ENCODE results near the gene NEUROG2. TPM values are rescaled to one million over a fixed set of nuclear protein-coding genes. Genes with fewer than 3 reads are reported as not detected.

Gene NEUROG2
- total RNA-seq, 3 donors from 2014 or later, result not detected

DNA sequence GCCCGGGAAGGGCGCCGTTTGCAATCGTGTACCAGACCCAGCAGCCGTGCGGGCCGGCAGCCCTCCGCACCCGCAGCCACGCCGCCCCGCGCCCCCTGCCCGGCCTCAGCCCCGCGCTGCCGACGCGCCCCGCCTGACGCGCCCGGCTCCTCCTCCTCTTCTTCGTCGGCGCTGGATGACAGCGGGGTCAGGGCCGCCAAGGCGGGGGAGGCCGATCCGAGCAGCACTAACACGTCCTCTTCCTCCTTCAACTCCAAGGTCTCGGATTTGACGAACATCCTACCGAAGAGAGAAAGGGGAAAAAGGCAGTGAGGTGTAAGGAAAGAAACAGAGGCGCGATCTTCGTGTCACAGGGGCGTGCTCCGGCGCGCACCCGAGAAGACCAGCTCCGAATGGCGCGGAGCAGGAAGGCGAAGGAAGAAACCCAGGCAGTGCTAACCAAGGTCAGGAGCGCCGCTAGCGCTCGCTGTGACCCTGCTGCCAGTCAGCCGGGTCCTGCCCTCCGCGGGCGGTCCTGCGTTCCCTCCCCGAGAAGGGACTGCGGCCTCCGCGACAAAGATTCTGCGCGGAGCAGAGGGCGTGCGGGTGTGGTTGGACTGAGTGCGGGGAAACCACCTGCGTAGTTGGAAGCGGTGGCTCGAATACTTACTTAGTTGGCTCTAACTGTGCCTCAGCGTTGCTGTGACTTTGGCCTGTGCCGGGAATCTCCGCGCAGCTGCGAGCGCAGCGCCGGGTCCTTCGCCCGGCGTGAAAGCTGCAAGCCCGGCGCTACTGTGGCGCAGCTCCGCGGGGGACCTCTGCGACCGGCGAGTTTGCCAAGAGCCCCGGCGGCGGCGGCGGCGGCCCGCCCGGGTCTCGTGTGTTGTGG, 548 bp downstream of the NEUROG2 start:
- intact Hi-C loops (cut with DNase I, micrococcal nuclease), result no loop called here
- peak in 1 of 3 donors; percentile 40 for DNase-seq
- Histone ChIP-seq H3K4me1 (ENCODE audit: low read depth) (peaks cover 26% of the 10 kb centered on the region), H3K4me3 (no peak overlapping the region), H3K9me3 (no peaks in the 10 kb centered on the region), H3K36me3 (ENCODE audit: low read depth) (no peaks in the 10 kb centered on the region)
- TF ChIP-seq, protein P1, sequence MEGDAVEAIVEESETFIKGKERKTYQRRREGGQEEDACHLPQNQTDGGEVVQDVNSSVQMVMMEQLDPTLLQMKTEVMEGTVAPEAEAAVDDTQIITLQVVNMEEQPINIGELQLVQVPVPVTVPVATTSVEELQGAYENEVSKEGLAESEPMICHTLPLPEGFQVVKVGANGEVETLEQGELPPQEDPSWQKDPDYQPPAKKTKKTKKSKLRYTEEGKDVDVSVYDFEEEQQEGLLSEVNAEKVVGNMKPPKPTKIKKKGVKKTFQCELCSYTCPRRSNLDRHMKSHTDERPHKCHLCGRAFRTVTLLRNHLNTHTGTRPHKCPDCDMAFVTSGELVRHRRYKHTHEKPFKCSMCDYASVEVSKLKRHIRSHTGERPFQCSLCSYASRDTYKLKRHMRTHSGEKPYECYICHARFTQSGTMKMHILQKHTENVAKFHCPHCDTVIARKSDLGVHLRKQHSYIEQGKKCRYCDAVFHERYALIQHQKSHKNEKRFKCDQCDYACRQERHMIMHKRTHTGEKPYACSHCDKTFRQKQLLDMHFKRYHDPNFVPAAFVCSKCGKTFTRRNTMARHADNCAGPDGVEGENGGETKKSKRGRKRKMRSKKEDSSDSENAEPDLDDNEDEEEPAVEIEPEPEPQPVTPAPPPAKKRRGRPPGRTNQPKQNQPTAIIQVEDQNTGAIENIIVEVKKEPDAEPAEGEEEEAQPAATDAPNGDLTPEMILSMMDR (IDR thresholded peaks at IDR 0.05), result no peak
- ATAC-seq, result peak; percentile 73

DNA sequence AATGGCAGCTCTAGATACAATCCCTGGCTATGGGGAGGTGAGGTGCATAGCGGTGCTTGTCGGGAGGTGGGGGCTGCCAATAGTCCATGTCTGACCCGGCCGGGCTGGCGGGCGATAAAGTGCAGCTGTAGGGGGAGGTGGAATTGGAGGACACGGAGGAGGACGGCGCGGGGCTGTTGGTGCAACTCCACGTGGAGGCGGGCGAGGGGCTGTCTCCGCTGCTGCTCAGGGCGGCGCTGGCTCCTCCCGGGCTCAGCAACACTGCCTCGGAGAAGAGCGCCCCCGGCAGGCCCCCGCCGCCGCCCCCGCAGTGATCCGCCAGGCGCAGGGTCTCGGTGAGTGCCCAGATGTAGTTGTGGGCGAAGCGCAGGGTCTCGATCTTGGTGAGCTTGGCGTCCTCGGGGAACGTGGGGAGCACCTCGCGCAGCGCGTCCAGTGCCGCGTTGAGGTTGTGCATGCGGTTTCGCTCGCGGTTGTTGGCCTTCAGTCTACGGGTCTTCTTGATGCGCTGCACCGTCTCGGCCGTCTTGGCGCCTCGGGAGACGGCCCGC, 1.3 kb downstream of the NEUROG2 start:
- DNase-seq, result no peak
- H3K4me3 ChIP-seq, result no peak overlapping the region
- peaks cover 30% of the 10 kb centered on the region for H3K4me1 ChIP-seq (ENCODE audit: low read depth)
- TF ChIP-seq, protein P1 (IDR thresholded peaks at IDR 0.05), result no peak
- intact Hi-C loops (cut with DNase I, micrococcal nuclease), result no loop called here
- peak; percentile 19 for ATAC-seq
- no peaks in the 10 kb centered on the region for H3K36me3 ChIP-seq (ENCODE audit: low read depth)
- no peaks in the 10 kb centered on the region for H3K9me3 ChIP-seq

DNA sequence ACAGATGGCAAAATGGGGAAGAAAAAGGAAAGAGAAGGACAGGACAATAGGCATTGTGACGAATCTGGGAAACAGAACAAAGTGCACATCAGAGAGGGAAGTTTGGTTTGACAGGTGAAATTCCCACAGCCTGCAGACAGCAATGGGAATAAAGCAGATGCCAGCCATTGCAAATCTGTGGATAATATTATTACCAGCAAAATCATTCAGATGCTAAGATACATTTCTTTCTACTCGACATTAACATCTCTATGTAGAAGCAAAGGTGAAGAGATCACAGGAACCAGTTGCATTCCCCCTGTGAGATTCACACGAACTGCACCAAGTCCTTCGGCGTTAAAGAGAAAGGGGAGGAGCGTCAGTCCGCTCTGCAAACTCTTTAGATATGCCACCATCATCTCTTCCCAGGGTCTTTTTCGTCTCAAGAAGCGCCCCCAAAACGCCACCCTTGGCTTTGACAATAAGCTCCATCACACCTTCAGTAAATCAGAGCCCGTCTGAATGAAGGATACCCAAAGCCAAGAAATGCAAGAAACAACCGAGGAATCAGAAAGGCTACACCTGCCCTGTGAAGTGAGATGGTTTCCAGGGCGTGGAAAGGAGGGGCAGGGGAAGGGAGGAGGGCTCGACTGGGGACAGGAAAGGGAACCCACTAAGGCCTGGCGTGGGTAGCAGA, 1.9 kb downstream of the NEUROG2 start:
- Histone ChIP-seq H3K4me1 (ENCODE audit: low read depth) (peaks cover 30% of the 10 kb centered on the region), H3K9me3 (no peaks in the 10 kb centered on the region), H3K4me3 (no peak overlapping the region), H3K36me3 (ENCODE audit: low read depth) (no peaks in the 10 kb centered on the region)
- no peak for DNase-seq
- intact Hi-C loops (cut with DNase I, micrococcal nuclease), result no loop called here
- no peak for ATAC-seq
- TF ChIP-seq, protein P1 (IDR thresholded peaks at IDR 0.05), result no peak

DNA sequence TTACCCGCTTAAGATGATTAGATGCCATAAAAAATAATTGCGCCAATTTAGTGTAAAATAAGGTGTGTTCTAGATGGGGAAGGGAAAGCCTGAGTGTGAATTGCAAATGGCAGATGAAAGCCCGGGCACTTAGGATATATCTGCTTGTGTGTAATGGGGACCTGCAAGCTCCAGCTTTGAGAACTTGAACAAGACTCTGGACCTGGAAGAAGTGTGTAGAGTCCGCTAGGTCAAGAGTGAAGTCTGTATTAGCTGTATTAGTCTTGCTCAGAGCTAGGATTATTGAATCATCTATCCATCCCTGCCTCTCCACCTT, 4.2 kb downstream of the NEUROG2 start:
- DNase-seq, result no peak
- ATAC-seq, result no peak
- H3K9me3 ChIP-seq, result no peaks in the 10 kb centered on the region
- H3K4me1 ChIP-seq (ENCODE audit: low read depth), result peaks cover 28% of the 10 kb centered on the region
- intact Hi-C loops (cut with DNase I, micrococcal nuclease), result no loop called here
- TF ChIP-seq, protein P1 (IDR thresholded peaks at IDR 0.05), result no peak
- no peaks in the 10 kb centered on the region for H3K36me3 ChIP-seq (ENCODE audit: low read depth)
- H3K4me3 ChIP-seq, result no peak overlapping the region

DNA sequence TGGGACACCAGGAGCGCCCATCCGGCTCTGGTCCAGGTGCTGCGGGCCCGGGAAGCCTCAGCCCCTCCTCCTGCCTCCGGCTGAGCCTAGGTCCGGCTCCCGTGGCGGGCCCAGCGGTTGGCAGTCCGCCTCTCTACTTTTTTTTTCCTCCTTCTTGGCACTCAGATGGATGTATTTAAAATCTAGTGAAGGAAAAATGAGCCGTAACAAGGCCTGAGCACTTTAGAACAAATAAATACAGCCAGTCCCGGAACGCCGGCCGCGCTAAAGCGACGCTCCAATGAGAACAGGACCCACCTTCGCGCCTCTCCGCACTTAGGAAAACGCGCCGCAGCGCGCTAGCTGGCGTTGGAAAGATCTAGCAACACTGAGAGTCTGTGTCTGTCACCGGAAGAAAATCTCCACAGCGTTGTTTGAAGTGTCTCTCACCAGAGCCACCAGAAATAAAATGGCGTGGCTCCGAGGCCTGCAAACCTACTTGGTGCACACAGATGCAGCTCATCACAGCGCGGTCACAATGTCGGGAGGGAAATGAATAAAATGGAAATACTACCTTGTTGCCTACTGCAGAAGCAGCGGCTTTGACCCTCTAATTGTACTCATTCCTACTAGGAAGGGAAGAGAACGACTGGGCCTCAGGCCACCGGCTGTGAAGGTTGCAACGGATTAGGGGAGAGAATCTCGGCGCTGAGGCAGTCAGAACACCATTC, 4.7 kb downstream of the NEUROG2 start:
- TF ChIP-seq, protein P1 (IDR thresholded peaks at IDR 0.05), result no peak
- intact Hi-C loops (cut with DNase I, micrococcal nuclease), result no loop called here
- DNase-seq, result no peak
- no peak for ATAC-seq
- no peak overlapping the region for H3K4me3 ChIP-seq
- H3K36me3 ChIP-seq (ENCODE audit: low read depth), result no peaks in the 10 kb centered on the region
- peaks cover 23% of the 10 kb centered on the region for H3K4me1 ChIP-seq (ENCODE audit: low read depth)
- no peaks in the 10 kb centered on the region for H3K9me3 ChIP-seq
